Raji (cell line): ENCODE data around the gene PEX14.

ENCODE experiments used
- POLR2A ChIP-seq: IDR thresholded peaks from 2 replicates; pipeline ENCODE4 v1.6.1; 2011; ENCODE audit warnings: low read depth, low read length, control low read depth; ENCODE audit not compliant: insufficient read depth

The PEX14 gene

GRCh38 chr1:10475510-10475909, 760 bp downstream of the PEX14 start:
- no peak for TF ChIP-seq POLR2A

- no peak for TF ChIP-seq POLR2A
These were observed 4.5 kb downstream of the PEX14 start for GRCh38 chr1:10479296-10479695.

- no peak for TF ChIP-seq POLR2A
These were observed 5.9 kb downstream of the PEX14 start for GRCh38 chr1:10480614-10481013.

GRCh38 chr1:10484521-10484920, 9.8 kb downstream of the PEX14 start:
- no peak for TF ChIP-seq POLR2A

- TF ChIP-seq POLR2A: no peak
These were observed 14.7 kb downstream of the PEX14 start for GRCh38 chr1:10489291-10490055.

GRCh38 chr1:10490286-10490970, 15.7 kb downstream of the PEX14 start:
- no peak for TF ChIP-seq POLR2A

GRCh38 chr1:10494418-10494753, 19.6 kb downstream of the PEX14 start:
- TF ChIP-seq POLR2A: no peak

GRCh38 chr1:10494754-10495474, 20.2 kb downstream of the PEX14 start:
- TF ChIP-seq POLR2A: no peak

- no peak for TF ChIP-seq POLR2A
These were observed 20.7 kb downstream of the PEX14 start for GRCh38 chr1:10495475-10495817.

GRCh38 chr1:10495952-10496351, 21.2 kb downstream of the PEX14 start:
- TF ChIP-seq POLR2A: no peak

GRCh38 chr1:10497109-10497508, 22.4 kb downstream of the PEX14 start:
- TF ChIP-seq POLR2A: no peak

GRCh38 chr1:10498231-10498630, 23.5 kb downstream of the PEX14 start:
- no peak for TF ChIP-seq POLR2A

- no peak for TF ChIP-seq POLR2A
These were observed 27.5 kb downstream of the PEX14 start for GRCh38 chr1:10502206-10502605.

GRCh38 chr1:10504249-10504648, 29.5 kb downstream of the PEX14 start:
- TF ChIP-seq POLR2A: no peak

- no peak for TF ChIP-seq POLR2A
These were observed 31.9 kb downstream of the PEX14 start for GRCh38 chr1:10506677-10507047.
